GM18508 (cell line): ENCODE measurements around the gene COLEC12.
"Not testable (repeated sequence)": the region's sequence is repeated elsewhere in the genome, so short reads cannot be mapped to it uniquely, and the experiment has no call there.

Experiments used
- ATAC-seq: cut with Tn5 transposase; IDR thresholded peaks from one replicate; pipeline ENCODE4 v1.9.1; 2021; ENCODE audit warnings: moderate number of reproducible peaks; ENCODE audit not compliant: insufficient read depth, unreplicated experiment

The COLEC12 gene

DNA sequence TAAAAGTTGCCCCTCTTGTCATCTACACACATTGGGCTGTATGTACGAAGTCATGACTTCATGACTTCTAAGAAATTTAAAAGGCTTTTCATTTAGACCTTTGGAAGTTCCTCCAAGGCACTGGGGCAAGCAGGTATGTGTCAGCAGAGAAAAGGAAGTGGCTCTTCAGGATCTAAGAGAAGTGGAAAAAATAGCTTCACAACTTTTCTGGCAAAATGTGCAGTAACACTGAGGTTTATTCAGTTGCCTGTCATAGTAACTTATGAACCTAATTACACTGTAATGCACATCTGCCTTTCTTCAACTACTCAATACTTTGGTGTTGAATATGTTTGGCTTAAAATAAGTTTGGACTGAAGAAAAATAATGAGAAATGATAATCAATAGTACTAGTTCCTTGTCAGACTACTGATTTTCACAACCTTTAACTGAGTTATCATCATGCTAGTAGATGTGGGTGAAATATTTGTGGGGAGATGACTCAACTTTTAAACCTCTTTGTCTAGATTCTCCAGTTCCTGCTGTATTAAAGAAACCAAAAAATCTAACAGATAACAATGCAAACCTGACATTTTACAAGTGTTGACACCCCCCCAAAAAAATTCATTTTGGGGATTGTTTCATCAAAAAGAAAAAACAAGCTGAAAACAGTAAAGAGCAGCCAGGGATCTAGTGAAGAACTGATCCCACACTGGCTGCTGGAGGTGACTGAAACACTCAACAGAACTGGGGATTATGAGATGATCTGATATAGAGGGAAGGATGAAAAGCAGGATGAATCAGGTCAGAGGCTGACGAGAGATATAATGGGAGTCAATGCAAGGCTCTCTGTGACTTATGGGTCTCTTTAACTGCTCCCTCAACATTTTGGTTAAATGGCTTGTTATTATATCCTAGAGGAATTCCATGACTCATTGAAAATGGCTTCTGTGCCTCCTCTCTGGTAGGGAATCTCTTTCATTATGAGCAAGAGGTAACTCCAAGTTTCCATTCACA lies 84.6 kb downstream of the COLEC12 start:
- ATAC-seq: no peak

DNA sequence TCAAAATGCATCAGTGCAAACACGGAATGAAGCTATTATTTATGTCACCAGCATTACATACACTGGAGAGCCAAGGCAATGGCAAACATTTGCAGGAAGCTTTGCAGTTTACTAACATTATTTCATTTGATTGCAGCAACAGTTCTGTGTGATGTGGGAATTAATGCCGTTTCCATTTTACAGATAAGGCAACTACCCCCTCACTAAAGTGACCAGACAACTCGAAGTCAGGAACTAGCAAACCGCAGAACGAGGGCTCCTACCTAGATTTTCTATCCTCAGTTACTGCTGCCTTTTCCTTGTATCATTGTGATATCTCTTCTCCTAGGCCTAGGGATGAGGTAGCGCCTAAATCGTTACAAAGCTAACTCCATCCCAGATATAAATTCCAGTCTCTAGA lies 85.5 kb downstream of the COLEC12 start:
- no peak for ATAC-seq

DNA sequence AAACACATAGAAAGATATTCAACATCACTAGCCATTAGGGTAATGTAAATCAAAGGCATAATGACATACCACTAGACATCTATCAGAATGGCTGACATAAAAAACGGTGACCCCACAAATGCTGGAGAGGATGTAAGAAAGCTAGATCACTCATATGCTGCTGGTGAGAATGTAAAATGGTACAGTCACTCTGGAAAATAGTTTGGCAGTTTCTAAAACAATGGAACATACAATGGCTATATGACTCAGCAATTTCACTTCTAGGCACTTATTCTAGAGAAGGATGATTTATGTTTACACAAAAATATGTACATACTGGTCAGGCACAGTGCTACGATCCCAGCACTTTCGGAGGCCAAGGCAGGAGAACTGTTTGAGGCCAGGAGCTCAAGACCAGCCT lies 87.3 kb downstream of the COLEC12 start:
- ATAC-seq: no peak

DNA sequence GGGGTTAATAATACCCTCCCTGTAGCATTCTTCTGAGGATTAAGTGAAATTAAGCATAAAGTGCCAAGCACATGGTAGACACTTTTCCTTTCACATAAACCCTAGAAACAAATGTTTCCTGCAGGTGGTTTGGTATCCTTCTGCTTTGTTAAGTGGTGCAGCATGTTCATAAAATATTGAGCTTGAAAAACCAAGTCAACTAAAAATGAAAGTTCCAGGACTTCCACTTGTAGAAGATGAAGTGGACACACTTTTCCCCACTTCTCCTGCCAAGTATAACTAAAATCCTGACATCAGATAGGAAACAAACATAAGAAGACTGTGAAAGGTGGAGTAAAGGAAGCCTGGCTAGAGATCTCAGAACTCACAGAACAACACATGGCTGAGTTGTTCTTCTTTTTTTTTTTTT lies 90.5 kb downstream of the COLEC12 start:
- no peak for ATAC-seq

DNA sequence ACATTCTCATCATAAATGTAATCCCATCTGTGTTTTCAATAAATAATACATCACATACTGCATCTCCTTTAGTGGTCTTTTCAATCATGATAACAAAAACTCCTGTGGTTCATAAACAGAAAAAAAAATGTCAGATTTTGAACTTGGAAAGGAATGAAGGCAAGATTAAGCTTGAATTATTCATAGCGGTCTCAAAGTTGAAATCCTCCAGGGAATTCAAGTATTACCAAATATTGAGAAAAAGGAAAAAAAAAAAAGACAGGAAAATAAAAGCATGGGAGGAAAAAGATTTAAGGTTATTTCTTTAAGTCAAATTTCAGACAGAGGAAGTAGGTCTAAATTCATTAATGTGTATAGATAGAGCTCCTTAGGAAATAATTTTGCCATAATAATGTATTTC lies 92.1 kb downstream of the COLEC12 start:
- ATAC-seq: no peak

DNA sequence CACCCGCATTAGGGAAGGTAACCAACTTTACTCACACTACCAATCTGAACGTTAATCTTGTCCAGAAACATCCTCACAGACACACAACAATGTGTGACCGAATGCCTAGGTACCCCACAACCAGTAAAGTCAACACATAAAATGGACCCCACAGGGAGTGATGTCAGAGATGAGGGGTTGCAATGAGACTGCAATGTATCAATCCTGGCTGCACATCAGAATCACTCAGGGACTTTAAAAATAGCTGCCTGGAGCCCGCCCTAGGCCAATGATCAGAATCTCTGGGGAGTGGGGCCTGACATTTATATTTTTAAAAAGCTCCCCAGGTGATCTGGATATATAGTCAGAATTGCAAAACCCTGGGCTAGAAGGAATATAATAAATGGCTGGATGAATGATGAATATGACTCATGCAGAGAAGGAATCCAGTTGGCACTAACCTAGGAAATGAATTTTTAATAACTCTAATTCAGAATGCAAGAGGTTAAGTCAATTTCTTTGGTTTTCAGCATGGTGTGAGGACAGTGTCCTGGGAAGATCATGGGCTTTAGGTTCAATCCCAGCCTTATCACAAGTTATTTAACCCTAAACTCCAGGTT lies 92.8 kb downstream of the COLEC12 start:
- no peak for ATAC-seq

DNA sequence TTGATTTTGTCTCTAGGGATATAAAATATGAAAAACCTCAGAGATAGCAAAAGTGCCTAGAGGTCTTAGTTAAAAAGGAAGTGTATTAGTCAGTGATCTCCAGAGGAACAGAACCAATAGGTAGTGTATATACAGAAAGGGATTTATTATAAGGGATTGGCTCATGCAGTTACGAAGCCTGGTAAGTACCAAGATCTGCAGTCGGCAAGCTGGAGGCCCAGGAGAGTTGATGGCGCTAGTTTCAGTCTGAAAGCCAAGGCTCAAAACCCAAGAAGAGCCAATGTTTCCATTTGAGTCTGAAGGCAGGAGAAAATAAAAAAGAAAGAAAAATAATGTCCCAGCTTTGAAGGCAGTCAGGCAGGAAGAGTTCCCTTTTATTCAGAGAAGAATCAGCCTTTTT lies 93.3 kb downstream of the COLEC12 start:
- no peak for ATAC-seq

DNA sequence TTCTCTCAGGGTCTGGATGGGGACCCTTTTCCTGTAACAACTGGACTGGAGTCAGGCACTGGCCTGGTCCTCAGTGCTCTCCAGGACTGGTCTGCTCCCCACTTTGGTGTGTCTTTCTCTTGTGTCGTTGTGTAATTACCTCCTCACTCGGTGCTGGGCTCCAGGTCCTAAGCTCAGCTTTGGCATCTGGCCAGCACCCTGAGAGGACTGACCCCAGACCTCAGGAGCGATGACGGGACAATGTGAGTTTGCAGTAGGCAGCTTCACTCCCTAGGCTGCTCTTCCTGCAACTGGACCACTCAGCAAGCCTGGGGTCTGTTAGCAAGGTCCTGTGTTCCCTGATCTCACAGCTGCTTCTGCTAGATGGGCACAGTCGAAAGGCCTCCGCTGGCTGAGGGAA lies 93.8 kb downstream of the COLEC12 start:
- ATAC-seq: no peak

DNA sequence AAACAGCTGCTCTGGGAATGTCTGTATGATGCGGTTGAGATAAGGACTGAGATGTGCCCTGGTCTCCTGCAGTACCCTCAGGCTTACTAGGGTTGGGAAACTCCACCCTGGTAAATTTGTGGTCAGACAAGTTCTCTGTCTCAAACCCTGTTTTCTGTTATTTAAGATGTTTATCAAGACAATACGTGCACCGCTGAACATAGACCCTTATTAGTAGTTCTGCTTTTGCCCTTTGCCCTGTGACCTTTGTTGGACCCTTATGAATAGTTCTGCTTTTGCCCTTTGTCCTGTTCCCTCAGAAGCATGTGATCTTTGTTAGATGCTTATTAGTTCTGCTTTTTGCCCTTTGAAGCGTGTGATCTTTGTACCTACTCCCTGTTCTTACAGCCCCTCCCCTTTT lies 95.5 kb downstream of the COLEC12 start:
- not testable (repeated sequence) for ATAC-seq

DNA sequence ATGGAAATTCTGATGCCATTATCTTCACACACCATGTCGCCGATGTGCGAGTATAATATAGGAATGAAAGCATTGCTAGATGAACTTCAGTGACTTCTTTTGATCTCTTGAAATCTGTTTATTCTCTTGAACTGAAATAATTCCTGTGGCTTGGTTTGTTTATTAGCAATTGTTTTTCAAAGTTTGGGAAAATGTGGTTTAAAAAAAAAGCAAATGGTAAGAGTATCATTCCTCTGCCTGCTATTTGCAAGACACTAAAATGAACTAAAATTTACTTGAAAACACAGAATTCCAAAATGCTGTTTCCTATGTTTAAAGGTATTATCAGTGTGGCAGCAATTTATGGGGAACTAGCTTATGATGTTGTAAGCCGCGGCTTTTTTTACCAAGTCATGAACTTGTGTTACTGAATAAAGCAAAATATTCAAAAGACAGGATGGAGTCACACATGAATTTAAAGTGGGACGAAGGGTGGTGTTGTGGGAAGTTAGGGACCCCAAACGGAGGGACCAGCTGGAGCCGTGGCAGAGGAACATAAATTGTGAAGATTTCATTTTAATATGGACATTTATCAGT lies 96.4 kb downstream of the COLEC12 start:
- no peak for ATAC-seq

DNA sequence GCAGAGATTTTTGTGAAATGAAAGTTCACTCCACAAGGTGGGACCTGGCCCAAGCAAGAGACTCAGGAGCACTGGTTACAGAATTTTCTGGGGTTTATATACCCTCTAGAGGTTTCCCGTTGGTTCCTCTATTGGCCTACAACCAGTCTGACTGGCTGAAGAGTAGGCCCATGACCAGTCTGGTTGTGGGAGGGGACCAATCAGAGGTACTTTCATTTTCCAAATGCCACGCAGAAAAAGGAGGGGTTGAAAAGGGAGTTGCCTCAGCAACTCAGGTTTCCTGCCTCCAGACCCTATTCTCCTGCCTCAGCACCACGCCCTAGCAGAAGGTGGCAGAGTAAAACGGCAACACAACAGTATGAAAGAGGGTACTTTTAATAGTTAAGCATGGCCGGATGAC lies 98.4 kb downstream of the COLEC12 start:
- ATAC-seq: no peak

DNA sequence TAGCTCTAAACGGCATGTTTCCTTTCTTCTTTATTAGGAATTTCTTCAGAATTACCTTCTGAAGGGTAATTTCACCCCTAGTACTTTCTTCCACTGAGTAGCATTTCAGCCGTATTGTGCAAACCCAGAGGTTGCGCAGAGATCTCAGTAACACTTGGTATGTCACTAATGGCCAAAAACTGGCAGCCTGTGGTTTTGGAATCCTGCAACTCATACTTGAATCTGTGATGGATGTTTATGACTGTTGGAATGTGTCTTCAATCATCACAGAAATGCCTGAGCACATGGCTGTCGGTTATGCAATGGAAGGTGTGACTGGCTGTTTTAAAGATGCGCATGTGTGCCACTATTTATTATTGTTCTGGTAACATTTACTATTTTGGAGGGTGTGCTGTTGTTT lies 100.0 kb downstream of the COLEC12 start:
- no peak for ATAC-seq

DNA sequence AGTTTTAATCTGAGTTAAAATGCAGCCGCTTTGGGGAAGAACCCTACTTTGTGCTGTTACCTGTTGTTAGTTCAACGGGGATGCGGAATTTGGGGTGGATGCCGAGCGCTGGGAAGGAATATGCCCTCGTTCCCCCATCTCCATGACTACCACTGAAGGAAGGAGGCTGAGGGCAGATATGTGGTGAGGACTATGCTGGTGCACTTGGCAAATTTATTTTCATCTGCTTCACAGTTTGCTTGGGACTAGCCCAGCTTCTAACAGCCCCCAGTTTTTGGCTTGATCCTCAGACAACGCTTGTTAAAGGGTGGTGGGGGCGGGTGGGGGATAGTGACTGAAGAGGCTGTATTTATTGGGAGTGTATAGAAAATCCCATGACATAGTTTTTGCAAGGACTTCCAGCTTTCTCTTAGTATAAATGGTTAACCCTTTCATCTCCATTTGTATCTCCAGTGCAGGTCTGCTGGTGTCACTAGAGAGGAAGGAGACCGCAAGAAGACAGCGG lies 100.8 kb downstream of the COLEC12 start:
- no peak for ATAC-seq

DNA sequence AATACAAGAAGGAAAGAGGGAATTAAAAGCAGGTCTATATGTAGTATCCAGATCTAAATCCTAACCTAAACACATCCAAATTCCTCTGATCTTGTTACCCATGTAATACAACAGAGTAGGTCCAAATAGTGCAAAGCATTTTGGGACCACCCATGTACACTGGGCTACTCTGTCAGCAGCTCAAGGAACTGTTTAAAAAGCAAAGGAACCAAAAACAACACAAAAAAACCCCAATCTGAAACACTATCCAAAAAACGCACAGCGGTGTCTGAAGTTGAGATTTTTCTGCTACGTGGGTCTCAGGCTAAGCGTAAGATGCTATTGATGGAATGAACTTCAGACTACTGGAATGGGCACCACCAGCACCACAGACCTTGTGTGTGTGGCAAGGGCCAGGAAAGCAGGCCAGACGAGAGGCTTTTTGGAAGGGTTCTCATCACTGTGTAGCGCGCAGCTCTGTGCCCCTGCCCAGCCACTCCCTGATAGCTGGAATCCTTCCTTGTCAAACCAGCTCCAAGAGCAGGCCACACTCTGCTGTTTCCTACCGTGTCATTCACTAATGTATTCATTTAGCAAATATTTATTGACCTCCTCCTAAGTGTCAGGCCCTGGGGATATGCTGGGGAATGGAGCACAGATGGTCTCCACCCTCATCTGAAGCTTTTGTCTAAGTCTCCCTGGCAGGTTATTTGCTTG lies 101.4 kb downstream of the COLEC12 start:
- no peak for ATAC-seq

DNA sequence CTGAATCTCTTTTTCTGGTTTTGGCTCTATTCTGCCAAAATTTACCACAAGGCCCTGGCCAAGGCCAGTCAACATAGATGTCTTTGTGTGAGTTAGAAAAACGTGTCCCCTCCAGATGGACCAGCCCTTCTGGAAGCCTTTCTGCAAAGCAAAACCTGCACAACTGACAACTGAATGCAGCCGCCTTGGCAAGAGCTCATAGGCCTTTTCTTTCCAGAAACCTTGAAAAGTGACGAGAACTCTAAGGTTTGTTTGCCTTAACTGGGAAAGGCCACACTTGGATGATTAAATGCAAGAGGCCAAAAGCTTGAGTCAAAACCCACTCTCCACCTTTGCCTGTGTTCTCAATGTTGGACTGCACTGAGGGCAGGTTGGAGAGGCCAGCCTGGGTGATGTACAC lies 103.9 kb downstream of the COLEC12 start:
- ATAC-seq: no peak

DNA sequence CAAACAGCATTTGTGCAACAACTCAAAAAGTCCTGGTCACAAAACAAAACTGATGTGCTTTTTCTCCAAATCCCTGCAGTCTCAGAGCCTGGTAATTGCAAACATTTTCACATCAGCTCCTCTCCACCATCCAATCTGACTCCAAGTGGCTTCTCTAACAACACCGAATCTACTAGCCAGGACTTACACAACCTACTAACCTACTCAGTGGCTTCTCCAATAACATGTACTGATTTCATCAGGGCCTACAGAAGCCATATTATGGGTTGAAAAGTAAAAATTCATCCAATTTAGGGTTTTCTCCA lies 104.3 kb downstream of the COLEC12 start:
- no peak for ATAC-seq

DNA sequence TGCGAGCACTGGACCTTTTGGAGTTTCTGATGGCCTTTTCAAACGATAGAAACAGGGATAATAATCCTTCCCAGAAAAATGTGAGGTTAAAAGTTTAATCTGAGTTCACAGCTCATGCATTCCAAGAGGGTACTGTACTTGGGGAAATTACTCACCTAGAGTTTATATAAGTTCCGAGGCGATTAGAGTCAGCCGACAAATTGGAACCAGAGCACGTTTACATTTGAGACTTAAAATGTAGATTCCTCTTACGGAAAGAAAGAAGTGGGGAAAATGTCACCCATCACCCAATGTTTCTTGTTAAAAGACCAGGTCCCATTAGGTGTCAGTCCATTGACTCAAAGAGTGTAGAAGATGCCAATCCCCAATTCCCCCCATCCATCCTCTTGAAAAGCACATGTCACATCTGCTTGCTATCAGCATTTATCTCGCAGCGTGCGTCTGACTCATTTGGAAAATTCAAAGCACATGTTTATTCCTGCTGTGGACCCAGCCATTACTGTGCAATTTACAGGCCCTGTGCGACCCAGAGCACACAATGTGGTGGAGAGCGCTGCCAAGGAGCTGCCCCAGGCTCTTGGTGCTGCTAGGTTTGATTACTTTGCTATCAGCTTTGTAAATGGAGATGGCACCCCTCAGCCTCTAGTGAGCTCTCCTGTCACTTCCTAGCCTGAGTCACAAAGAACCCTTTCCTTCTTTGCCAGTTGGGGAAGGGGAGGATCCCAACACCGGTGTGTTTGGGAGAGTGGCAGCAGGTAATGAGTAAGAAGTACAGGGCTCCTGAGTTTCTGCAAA lies 104.8 kb downstream of the COLEC12 start:
- ATAC-seq: no peak

DNA sequence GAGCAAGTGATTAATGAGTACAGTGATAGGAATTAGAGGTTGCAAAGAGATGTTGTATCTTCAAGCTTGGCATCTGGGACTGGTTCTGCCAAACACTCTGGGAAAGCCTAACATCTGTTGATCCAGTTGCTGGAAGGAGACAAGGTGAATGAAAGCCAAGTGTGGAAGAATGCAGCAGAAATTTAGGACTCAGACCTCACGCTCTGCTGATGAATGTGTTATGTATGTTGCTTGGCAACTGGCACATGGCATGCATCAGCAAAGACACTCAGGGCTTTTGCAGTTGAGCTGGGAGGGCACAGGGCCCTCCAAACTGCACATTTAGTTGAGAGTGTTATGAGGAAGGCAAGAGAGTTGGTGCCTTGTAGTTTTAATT lies 105.5 kb downstream of the COLEC12 start:
- no peak for ATAC-seq

DNA sequence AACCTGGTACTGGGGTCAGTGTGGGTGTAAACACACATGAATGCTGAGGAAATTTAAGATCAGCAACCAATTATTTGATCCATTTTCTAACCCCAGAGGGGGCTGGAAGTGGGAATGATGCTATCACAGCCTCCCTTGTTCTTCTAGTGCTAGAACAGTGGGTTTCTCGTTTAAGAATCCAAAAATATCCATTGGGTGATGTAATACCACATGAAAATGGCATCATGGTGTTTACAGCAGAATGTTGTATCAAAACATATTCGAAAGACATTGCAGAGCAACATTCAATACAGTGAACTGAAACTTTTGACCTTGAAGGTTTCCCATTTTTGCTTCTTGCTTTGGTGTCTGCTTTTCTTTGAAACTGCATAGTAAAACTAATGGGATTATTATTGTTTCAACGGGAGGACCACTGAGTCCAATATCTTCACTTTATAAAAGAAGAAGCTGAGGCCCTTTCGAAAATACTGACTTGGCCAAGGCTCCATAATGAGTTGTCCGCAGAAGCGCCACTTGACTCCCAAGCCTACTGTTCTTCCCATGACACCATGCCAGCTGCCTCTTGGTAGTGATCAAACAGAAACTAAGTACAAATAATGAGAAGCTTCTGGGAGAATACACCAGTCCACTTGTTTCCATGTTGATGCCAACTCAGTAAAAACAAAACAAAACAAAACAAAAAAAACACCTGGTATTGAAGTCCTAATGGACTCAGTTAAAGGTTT lies 106.1 kb downstream of the COLEC12 start:
- ATAC-seq: no peak

DNA sequence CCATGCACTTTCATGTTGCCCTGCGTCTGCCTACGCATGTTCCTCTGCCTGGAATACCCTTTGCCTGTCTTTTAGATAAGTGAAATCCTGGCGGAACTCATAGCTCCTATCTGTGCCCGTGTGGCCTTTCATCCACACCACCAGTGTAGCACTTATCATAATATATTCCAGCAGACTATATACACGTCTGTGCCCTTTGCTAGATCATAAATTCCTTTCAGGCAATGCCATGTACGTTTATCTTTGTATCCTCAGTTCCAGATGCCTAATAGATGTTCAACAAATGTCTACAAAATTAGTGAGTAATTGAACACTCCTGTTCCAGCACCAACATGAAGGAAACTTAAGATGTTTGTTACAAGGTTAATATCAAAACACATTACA lies 106.9 kb downstream of the COLEC12 start:
- ATAC-seq: no peak
